HEK293 (cell line): ENCODE measurements around the gene SAMD4A.

ENCODE experiments used
- CTCF ChIA-PET: fragments of 350-600 bp; formaldehyde crosslinking; extraction: SDS; loops from one replicate; lab custom pipeline; 2021; ENCODE audit warnings: antibody characterized with exemption; lab: Yijun Ruan, JAX
- POLR2A ChIA-PET: fragments of 300-600 bp; formaldehyde crosslinking; extraction: SDS; loops from one replicate; lab custom pipeline; 2020; ENCODE audit warnings: antibody characterized with exemption, inconsistent platforms; lab: Yijun Ruan, JAX
- H3K27ac ChIP-seq: fragments of 200-500 bp; sonication (Bioruptor generic); 2 replicates; pipeline ENCODE4 v1.5.1; 2014; ENCODE audit warnings: low read depth, low read length, control low read depth, inconsistent platforms; ENCODE audit errors: extremely low read depth
- H3K36me3 ChIP-seq, 2 experiments: fragments of 200-500 bp in 1 of 2; sonication (Bioruptor generic) in 1 of 2; 1 replicate in 1 of 2; 2 replicates in 1 of 2; pipeline ENCODE4 v1.5.1; 2014 to 2017; ENCODE audit warnings: inconsistent platforms in 2 of 2, low read length in 2 of 2; ENCODE audit not compliant: control insufficient read depth in 2 of 2, insufficient read depth in 1 of 2
- H3K4me1 ChIP-seq: fragments of 200-500 bp; sonication (Bioruptor generic); 2 replicates; pipeline ENCODE4 v1.5.1; 2014; ENCODE audit warnings: mild to moderate bottlenecking, low read length, inconsistent platforms; ENCODE audit not compliant: control insufficient read depth, insufficient read depth
- H3K4me3 ChIP-seq: 2 replicates; pipeline ENCODE4 v1.5.1; 2011; ENCODE audit warnings: low read depth, mild to moderate bottlenecking, control low read depth, low read length, moderate library complexity
- H3K9me3 ChIP-seq: fragments of 200-500 bp; sonication (Bioruptor generic); 2 replicates; pipeline ENCODE4 v1.5.1; 2014; ENCODE audit warnings: low read depth, low read length, inconsistent platforms; ENCODE audit not compliant: control insufficient read depth, insufficient read depth
- BCL11B ChIP-seq: fragments of 450-650 bp; formaldehyde crosslinking; IDR thresholded peaks from 2 replicates; pipeline ENCODE4 v1.5.1; 2016; ENCODE audit warnings: low read depth, missing biosample characterization, missing genetic modification characterization
- BCL6B ChIP-seq: fragments of 450-650 bp; formaldehyde crosslinking; IDR thresholded peaks from 2 replicates; pipeline ENCODE4 v1.5.1; 2017; ENCODE audit warnings: missing biosample characterization, missing genetic modification characterization
- GLI2 ChIP-seq: fragments of 450-650 bp; formaldehyde crosslinking; IDR thresholded peaks from 2 replicates; pipeline ENCODE4; 2017; ENCODE audit warnings: missing biosample characterization, missing genetic modification characterization, low read depth, borderline replicate concordance
- KLF9 ChIP-seq: fragments of 450-650 bp; formaldehyde crosslinking; IDR thresholded peaks from 2 replicates; pipeline ENCODE4 v1.5.1; 2016; ENCODE audit warnings: missing biosample characterization, missing genetic modification characterization, low read depth
- PRDM6 ChIP-seq: fragments of 450-650 bp; formaldehyde crosslinking; IDR thresholded peaks from 2 replicates; pipeline ENCODE4 v1.5.1; 2017; ENCODE audit warnings: missing biosample characterization, missing genetic modification characterization
- SP3 ChIP-seq: fragments of 450-650 bp; formaldehyde crosslinking; IDR thresholded peaks from 2 replicates; pipeline ENCODE4 v1.5.1; 2016; ENCODE audit warnings: missing biosample characterization, missing genetic modification characterization
- ZBTB49 ChIP-seq: fragments of 450-650 bp; formaldehyde crosslinking; IDR thresholded peaks from 2 replicates; pipeline ENCODE4 v1.5.1; 2016; ENCODE audit warnings: missing biosample characterization, missing genetic modification characterization, low read depth
- ZBTB8A ChIP-seq: fragments of 450-650 bp; formaldehyde crosslinking; IDR thresholded peaks from 2 replicates; pipeline ENCODE4 v1.5.1; 2016; ENCODE audit warnings: missing biosample characterization, missing genetic modification characterization
- ZFP3 ChIP-seq: fragments of 450-650 bp; formaldehyde crosslinking; IDR thresholded peaks from 2 replicates; pipeline ENCODE4 v1.5.1; 2016; ENCODE audit warnings: low read depth, missing biosample characterization, missing genetic modification characterization
- ZFP69B ChIP-seq: fragments of 450-650 bp; formaldehyde crosslinking; IDR thresholded peaks from 2 replicates; pipeline ENCODE4 v1.5.1; 2016; ENCODE audit warnings: missing biosample characterization, missing genetic modification characterization
- ZNF114 ChIP-seq: fragments of 450-650 bp; formaldehyde crosslinking; IDR thresholded peaks from 2 replicates; pipeline ENCODE4 v1.5.0; 2017; ENCODE audit warnings: missing biosample characterization, missing genetic modification characterization
- ZNF121 ChIP-seq: fragments of 450-650 bp; formaldehyde crosslinking; IDR thresholded peaks from 2 replicates; pipeline ENCODE4 v1.5.1; 2016; ENCODE audit warnings: missing biosample characterization, missing genetic modification characterization
- ZNF211 ChIP-seq: fragments of 450-650 bp; formaldehyde crosslinking; IDR thresholded peaks from 2 replicates; pipeline ENCODE4 v1.5.1; 2016; ENCODE audit warnings: low read depth, missing biosample characterization, missing genetic modification characterization
- ZNF26 ChIP-seq: fragments of 450-650 bp; formaldehyde crosslinking; IDR thresholded peaks from 2 replicates; pipeline ENCODE4 v1.5.1; 2016; ENCODE audit warnings: missing biosample characterization, missing genetic modification characterization
- ZNF391 ChIP-seq: fragments of 450-650 bp; formaldehyde crosslinking; IDR thresholded peaks from 2 replicates; pipeline ENCODE4 v1.5.1; 2016; ENCODE audit warnings: low read depth, missing biosample characterization, missing genetic modification characterization, borderline replicate concordance
- ZNF571 ChIP-seq: fragments of 450-650 bp; formaldehyde crosslinking; IDR thresholded peaks from 2 replicates; pipeline ENCODE4 v1.5.0; 2017; ENCODE audit warnings: missing biosample characterization, missing genetic modification characterization
- ZNF791 ChIP-seq: fragments of 450-650 bp; formaldehyde crosslinking; IDR thresholded peaks from 2 replicates; pipeline ENCODE4 v1.5.1; 2016; ENCODE audit warnings: missing biosample characterization, missing genetic modification characterization
- TF ChIP-seq, protein P1 (sequence below): fragments of 450-650 bp; formaldehyde crosslinking; IDR thresholded peaks from 2 replicates; pipeline ENCODE4 v1.5.1; 2016; ENCODE audit warnings: missing biosample characterization, missing genetic modification characterization
- TF ChIP-seq, protein P2 (sequence below): IDR thresholded peaks from 2 replicates; pipeline ENCODE4 v1.6.1; 2011; ENCODE audit warnings: mild to moderate bottlenecking, low read depth, low read length, borderline replicate concordance

Gene SAMD4A

DNA sequence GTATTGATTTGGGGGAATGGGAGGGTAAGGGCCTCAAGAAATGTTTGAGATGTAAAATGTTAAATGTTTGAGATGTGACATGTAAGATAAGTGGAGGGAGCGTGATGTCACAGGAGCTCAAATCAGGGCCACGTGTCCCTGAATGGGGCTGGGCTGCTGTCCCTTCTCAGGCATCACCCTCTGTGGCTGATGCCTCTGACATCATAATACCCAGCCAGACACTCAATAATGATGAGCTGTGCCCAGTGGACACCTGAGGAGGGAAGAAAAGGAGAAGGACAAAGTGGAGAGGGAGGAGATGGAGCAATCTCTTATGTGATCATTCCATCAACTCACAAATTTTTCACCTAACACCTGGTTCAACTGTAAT lies 120.8 kb downstream of the SAMD4A start:
- H3K36me3 ChIP-seq = no peaks in the 10 kb centered on the region
- POLR2A ChIA-PET = no interaction called here
- TF ChIP-seq ZNF211 (tag by site-specific recombination) (no peak), ZFP3 (tag by site-specific recombination) (no peak), ZNF121 (no peak), ZNF571 (no peak), SP3 (tag by site-specific recombination) (no peak), ZNF114 (tag by site-specific recombination) (no peak), ZBTB8A (no peak), ZNF791 (tag by site-specific recombination) (no peak), KLF9 (no peak), PRDM6 (tag by site-specific recombination) (no peak), ZFP69B (tag by site-specific recombination) (no peak), BCL11B (tag by site-specific recombination) (no peak), ZNF391 (no peak), BCL6B (tag by site-specific recombination) (no peak), ZNF26 (tag by site-specific recombination) (no peak), GLI2 (tag by site-specific recombination) (no peak)
- TF ChIP-seq, protein P1, sequence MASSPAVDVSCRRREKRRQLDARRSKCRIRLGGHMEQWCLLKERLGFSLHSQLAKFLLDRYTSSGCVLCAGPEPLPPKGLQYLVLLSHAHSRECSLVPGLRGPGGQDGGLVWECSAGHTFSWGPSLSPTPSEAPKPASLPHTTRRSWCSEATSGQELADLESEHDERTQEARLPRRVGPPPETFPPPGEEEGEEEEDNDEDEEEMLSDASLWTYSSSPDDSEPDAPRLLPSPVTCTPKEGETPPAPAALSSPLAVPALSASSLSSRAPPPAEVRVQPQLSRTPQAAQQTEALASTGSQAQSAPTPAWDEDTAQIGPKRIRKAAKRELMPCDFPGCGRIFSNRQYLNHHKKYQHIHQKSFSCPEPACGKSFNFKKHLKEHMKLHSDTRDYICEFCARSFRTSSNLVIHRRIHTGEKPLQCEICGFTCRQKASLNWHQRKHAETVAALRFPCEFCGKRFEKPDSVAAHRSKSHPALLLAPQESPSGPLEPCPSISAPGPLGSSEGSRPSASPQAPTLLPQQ = no peak
- TF ChIP-seq, protein P2, sequence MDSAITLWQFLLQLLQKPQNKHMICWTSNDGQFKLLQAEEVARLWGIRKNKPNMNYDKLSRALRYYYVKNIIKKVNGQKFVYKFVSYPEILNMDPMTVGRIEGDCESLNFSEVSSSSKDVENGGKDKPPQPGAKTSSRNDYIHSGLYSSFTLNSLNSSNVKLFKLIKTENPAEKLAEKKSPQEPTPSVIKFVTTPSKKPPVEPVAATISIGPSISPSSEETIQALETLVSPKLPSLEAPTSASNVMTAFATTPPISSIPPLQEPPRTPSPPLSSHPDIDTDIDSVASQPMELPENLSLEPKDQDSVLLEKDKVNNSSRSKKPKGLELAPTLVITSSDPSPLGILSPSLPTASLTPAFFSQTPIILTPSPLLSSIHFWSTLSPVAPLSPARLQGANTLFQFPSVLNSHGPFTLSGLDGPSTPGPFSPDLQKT = no peak
- H3K4me1 ChIP-seq = no peaks in the 10 kb centered on the region
- CTCF ChIA-PET = no interaction called here
- no peaks in the 10 kb centered on the region for H3K9me3 ChIP-seq
- H3K4me3 ChIP-seq = no peak overlapping the region
- H3K27ac ChIP-seq = no peak overlapping the region

GRCh38 chr14:54688229-54688628 lies 121.3 kb downstream of the SAMD4A start:
- ChIA-PET CTCF (no interaction called here), POLR2A (no interaction called here)
- Histone ChIP-seq H3K36me3 (no peaks in the 10 kb centered on the region), H3K4me3 (no peak overlapping the region), H3K9me3 (no peaks in the 10 kb centered on the region), H3K27ac (no peak overlapping the region), H3K4me1 (no peaks in the 10 kb centered on the region)
- TF ChIP-seq ZBTB49 = no peak
- no peak for TF ChIP-seq KLF9
